HG02938 (cell line): ENCODE data around the gene CNTNAP2.

ENCODE experiments used
- ATAC-seq: cut with Tn5 transposase; IDR thresholded peaks from one replicate; pipeline ENCODE4 v1.9.1; 2021; ENCODE audit warnings: mild to moderate bottlenecking, moderate library complexity; ENCODE audit not compliant: unreplicated experiment

Gene CNTNAP2

GRCh38 chr7:148210804-148211325 is 2094.3 kb downstream of the CNTNAP2 start:
- no peak for ATAC-seq

GRCh38 chr7:148211740-148212151 is 2095.1 kb downstream of the CNTNAP2 start:
- ATAC-seq = no peak

- ATAC-seq = no peak
Measured at GRCh38 chr7:148212731-148213130, 2096.1 kb downstream of the CNTNAP2 start.

- no peak for ATAC-seq
Measured at GRCh38 chr7:148214101-148214500, 2097.5 kb downstream of the CNTNAP2 start.

GRCh38 chr7:148218603-148219002 is 2102.0 kb downstream of the CNTNAP2 start:
- peak; percentile 62 for ATAC-seq

GRCh38 chr7:148222721-148223120 is 2106.1 kb downstream of the CNTNAP2 start:
- ATAC-seq = no peak

- ATAC-seq = no peak
Measured at GRCh38 chr7:148223160-148223559, 2106.6 kb downstream of the CNTNAP2 start.

GRCh38 chr7:148223738-148224137 is 2107.1 kb downstream of the CNTNAP2 start:
- ATAC-seq = no peak

- ATAC-seq = no peak
Measured at GRCh38 chr7:148230296-148230695, 2113.7 kb downstream of the CNTNAP2 start.

- no peak for ATAC-seq
Measured at GRCh38 chr7:148230883-148231282, 2114.3 kb downstream of the CNTNAP2 start.

- no peak for ATAC-seq
Measured at GRCh38 chr7:148232784-148233183, 2116.2 kb downstream of the CNTNAP2 start.

GRCh38 chr7:148234715-148235114 is 2118.1 kb downstream of the CNTNAP2 start:
- no peak for ATAC-seq

- no peak for ATAC-seq
Measured at GRCh38 chr7:148238761-148239325, 2122.2 kb downstream of the CNTNAP2 start.

GRCh38 chr7:148241700-148242293 is 2125.2 kb downstream of the CNTNAP2 start:
- ATAC-seq = peak; percentile 14

GRCh38 chr7:148242294-148242821 is 2125.8 kb downstream of the CNTNAP2 start:
- ATAC-seq = peak; percentile 80

- ATAC-seq = no peak
Measured at GRCh38 chr7:148245381-148245780, 2128.8 kb downstream of the CNTNAP2 start.

- ATAC-seq = peak; percentile 96
Measured at GRCh38 chr7:148253629-148254028, 2137.0 kb downstream of the CNTNAP2 start.

- no peak for ATAC-seq
Measured at GRCh38 chr7:148255333-148255732, 2138.7 kb downstream of the CNTNAP2 start.

GRCh38 chr7:148256433-148256832 is 2139.8 kb downstream of the CNTNAP2 start:
- ATAC-seq = no peak

GRCh38 chr7:148260599-148260998 is 2144.0 kb downstream of the CNTNAP2 start:
- ATAC-seq = no peak

GRCh38 chr7:148261523-148261922 is 2144.9 kb downstream of the CNTNAP2 start:
- ATAC-seq = no peak

- ATAC-seq = no peak
Measured at GRCh38 chr7:148261996-148262688, 2145.5 kb downstream of the CNTNAP2 start.
